ENCODE data around the gene PAX9. TPM values are rescaled to one million over a fixed set of nuclear protein-coding genes. Genes with fewer than 3 reads are reported as not detected.

Gene PAX9
- total RNA-seq, 1 donor from 2014 or later: 0.17 TPM

GRCh38 chr14:36707570-36707969, 45.9 kb downstream of the PAX9 start:
- Mint-ChIP-seq H3K4me1 (ENCODE audit: low read depth) (no peaks in the 10 kb centered on the region), H3K36me3 (ENCODE audit: low read depth) (no peaks in the 10 kb centered on the region), H3K27me3 (ENCODE audit: low read depth) (peaks cover 6% of the 10 kb centered on the region), H3K27ac (ENCODE audit: unreplicated experiment) (no peak overlapping the region), H3K4me3 (ENCODE audit: unreplicated experiment) (no peak overlapping the region), H3K9me3 (ENCODE audit: low read depth) (no peaks in the 10 kb centered on the region)
- DNase-seq (ENCODE audit: low spot score): no peak
- no peak for TF ChIP-seq CTCF (IDR thresholded peaks at IDR 0.05)

- H3K27me3 Mint-ChIP-seq (ENCODE audit: low read depth): peaks cover 12% of the 10 kb centered on the region
- no peaks in the 10 kb centered on the region for H3K36me3 Mint-ChIP-seq (ENCODE audit: low read depth)
- DNase-seq (ENCODE audit: low spot score): no peak
- H3K27ac Mint-ChIP-seq (ENCODE audit: unreplicated experiment): no peak overlapping the region
- H3K4me3 Mint-ChIP-seq (ENCODE audit: unreplicated experiment): no peak overlapping the region
- no peak for TF ChIP-seq CTCF (IDR thresholded peaks at IDR 0.05)
- peaks cover 4% of the 10 kb centered on the region for H3K4me1 Mint-ChIP-seq (ENCODE audit: low read depth)
- no peaks in the 10 kb centered on the region for H3K9me3 Mint-ChIP-seq (ENCODE audit: low read depth)
Measured at GRCh38 chr14:36713960-36714703, 52.5 kb downstream of the PAX9 start.

- H3K36me3 Mint-ChIP-seq (ENCODE audit: low read depth): no peaks in the 10 kb centered on the region
- peaks cover 12% of the 10 kb centered on the region for H3K27me3 Mint-ChIP-seq (ENCODE audit: low read depth)
- peaks cover 4% of the 10 kb centered on the region for H3K4me1 Mint-ChIP-seq (ENCODE audit: low read depth)
- DNase-seq (ENCODE audit: low spot score): no peak
- H3K4me3 Mint-ChIP-seq (ENCODE audit: unreplicated experiment): no peak overlapping the region
- no peak for TF ChIP-seq CTCF (IDR thresholded peaks at IDR 0.05)
- H3K9me3 Mint-ChIP-seq (ENCODE audit: low read depth): no peaks in the 10 kb centered on the region
- no peak overlapping the region for H3K27ac Mint-ChIP-seq (ENCODE audit: unreplicated experiment)
Measured at GRCh38 chr14:36716614-36717184, 55.0 kb downstream of the PAX9 start.

GRCh38 chr14:36717363-36717762, 55.7 kb downstream of the PAX9 start:
- H3K27me3 Mint-ChIP-seq (ENCODE audit: low read depth): peaks cover 8% of the 10 kb centered on the region
- H3K27ac Mint-ChIP-seq (ENCODE audit: unreplicated experiment): no peak overlapping the region
- no peaks in the 10 kb centered on the region for H3K36me3 Mint-ChIP-seq (ENCODE audit: low read depth)
- no peak for DNase-seq (ENCODE audit: low spot score)
- no peak for TF ChIP-seq CTCF (IDR thresholded peaks at IDR 0.05)
- no peaks in the 10 kb centered on the region for H3K9me3 Mint-ChIP-seq (ENCODE audit: low read depth)
- peaks cover 4% of the 10 kb centered on the region for H3K4me1 Mint-ChIP-seq (ENCODE audit: low read depth)
- no peak overlapping the region for H3K4me3 Mint-ChIP-seq (ENCODE audit: unreplicated experiment)

GRCh38 chr14:36718216-36718615, 56.6 kb downstream of the PAX9 start:
- H3K27ac Mint-ChIP-seq (ENCODE audit: unreplicated experiment): no peak overlapping the region
- no peaks in the 10 kb centered on the region for H3K9me3 Mint-ChIP-seq (ENCODE audit: low read depth)
- H3K27me3 Mint-ChIP-seq (ENCODE audit: low read depth): peaks cover 8% of the 10 kb centered on the region
- H3K4me1 Mint-ChIP-seq (ENCODE audit: low read depth): peaks cover 4% of the 10 kb centered on the region
- no peak for TF ChIP-seq CTCF (IDR thresholded peaks at IDR 0.05)
- no peak for DNase-seq (ENCODE audit: low spot score)
- H3K4me3 Mint-ChIP-seq (ENCODE audit: unreplicated experiment): no peak overlapping the region
- no peaks in the 10 kb centered on the region for H3K36me3 Mint-ChIP-seq (ENCODE audit: low read depth)
